ENCODE results near the gene C9orf152. TPM values are rescaled to one million over a fixed set of nuclear protein-coding genes. Genes with fewer than 3 reads are reported as not detected.
"Not testable (repeated sequence)": the region's sequence is repeated elsewhere in the genome, so short reads cannot be mapped to it uniquely, and the experiment has no call there.

The C9orf152 gene
- total and polyA plus RNA-seq, 7 donors: 24.8 to 58.5 (median 49.9) TPM; not detected in 4

DNA sequence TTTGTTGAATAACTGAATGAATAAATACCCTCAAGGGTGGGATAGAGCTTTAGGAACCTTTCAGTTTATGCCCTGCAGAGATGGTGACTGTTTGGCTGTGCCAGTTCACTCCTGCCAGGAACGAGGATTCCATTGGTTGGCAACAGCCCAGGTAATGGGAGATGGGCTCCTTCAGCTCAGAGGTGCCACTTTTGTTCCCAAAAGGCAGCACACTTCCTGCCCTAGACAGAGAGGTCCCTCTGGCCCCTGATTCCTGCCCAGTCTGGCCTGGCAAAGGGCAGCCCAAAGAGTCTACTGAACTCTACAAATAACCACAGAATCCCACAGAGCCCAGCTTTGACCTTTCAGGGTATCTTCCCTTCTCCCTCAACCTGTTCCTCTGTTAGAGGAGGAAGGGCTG lies 1.6 kb downstream of the C9orf152 start:
- no peaks in the 10 kb centered on the region for H3K4me1 ChIP-seq
- no peaks in the 10 kb centered on the region for H3K9me3 ChIP-seq
- no peak overlapping the region for H3K4me3 ChIP-seq
- 9 to 58% methylated on average over 1 of the region's 1 CpG for WGBS, 2 donors
- DNase-seq: no peak
- no peak for TF ChIP-seq CTCF (IDR thresholded peaks at IDR 0.05)
- no peak for TF ChIP-seq POLR2A (IDR thresholded peaks at IDR 0.05)
- TF ChIP-seq EP300 (IDR thresholded peaks at IDR 0.05): no peak
- TF ChIP-seq POLR2AphosphoS5 (IDR thresholded peaks at IDR 0.05): no peak
- intact Hi-C loops (cut with DNase I): no loop called here
- H3K36me3 ChIP-seq: no peaks in the 10 kb centered on the region
- H3K27me3 ChIP-seq: no peaks in the 10 kb centered on the region
- H3K27ac ChIP-seq: no peak overlapping the region

GRCh38 chr9:110205612-110206011 lies 2.3 kb downstream of the C9orf152 start:
- H3K36me3 ChIP-seq; H3K27ac ChIP-seq; H3K4me3 ChIP-seq; DNase-seq; H3K27me3 ChIP-seq; H3K9me3 ChIP-seq; H3K4me1 ChIP-seq; intact Hi-C loops (cut with DNase I): not testable (repeated sequence)
- WGBS, 2 donors: 17 to 67% methylated on average over 5 of the region's 5 CpGs

DNA sequence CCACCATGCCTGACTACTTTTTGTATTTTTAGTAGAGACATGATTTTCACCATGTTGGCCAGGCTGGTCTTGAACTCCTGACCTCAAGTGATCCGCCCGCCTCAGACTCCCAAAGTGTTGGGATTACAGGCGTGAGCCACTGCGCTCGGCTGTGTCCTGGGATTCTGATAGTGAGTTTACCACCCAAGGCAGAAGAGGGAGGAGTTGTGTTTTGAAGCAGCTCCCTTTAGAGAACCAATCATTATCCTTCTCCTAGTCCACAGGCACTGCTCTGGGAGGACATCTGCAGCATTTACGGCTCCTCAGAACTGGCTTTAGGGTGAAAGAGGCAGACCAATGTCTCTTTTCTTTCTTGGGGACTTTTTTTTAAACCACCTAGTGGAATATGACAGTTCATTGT lies 5.7 kb downstream of the C9orf152 start:
- 20 to 79% methylated on average over 6 of the region's 6 CpGs for WGBS, 2 donors
- Histone ChIP-seq H3K27me3 (no peaks in the 10 kb centered on the region), H3K4me3 (no peak overlapping the region)

DNA sequence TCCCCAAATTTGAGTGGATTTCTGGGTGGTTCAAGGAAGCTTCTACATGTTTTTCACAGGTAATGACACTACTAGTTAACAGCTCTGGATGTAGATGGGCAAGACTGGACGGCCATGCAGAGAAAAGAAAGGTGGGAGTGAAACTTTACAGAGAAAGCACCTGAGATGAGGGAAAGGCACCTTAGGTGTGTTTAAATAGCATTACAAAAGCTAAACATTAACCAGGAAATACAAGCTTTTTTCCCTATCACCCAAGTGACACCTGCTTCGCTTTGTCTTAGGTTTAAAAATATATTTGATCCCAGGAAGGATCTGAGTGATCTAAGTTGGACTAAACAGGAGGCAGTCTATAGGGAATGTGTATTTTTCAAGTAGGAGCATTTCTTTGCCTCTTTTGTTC lies 8.3 kb downstream of the C9orf152 start:
- Histone ChIP-seq H3K36me3 (no peaks in the 10 kb centered on the region), H3K27ac (no peak overlapping the region), H3K4me3 (no peak overlapping the region), H3K4me1 (no peaks in the 10 kb centered on the region), H3K27me3 (no peaks in the 10 kb centered on the region), H3K9me3 (no peaks in the 10 kb centered on the region)
- intact Hi-C loops (cut with DNase I): no loop called here
- no peak for DNase-seq
- TF ChIP-seq POLR2A (IDR thresholded peaks at IDR 0.05) (no peak), EP300 (IDR thresholded peaks at IDR 0.05) (no peak), POLR2AphosphoS5 (IDR thresholded peaks at IDR 0.05) (no peak), CTCF (IDR thresholded peaks at IDR 0.05) (no peak)
- WGBS, 2 donors: 16 to 73% methylated on average over 2 of the region's 2 CpGs

More for the DNA sequence above, 5.7 kb downstream of the C9orf152 start:
- DNase-seq: no peak
- Histone ChIP-seq H3K4me1 (no peaks in the 10 kb centered on the region), H3K27ac (no peak overlapping the region), H3K36me3 (no peaks in the 10 kb centered on the region), H3K9me3 (no peaks in the 10 kb centered on the region)
- TF ChIP-seq POLR2A (IDR thresholded peaks at IDR 0.05) (no peak), EP300 (IDR thresholded peaks at IDR 0.05) (no peak), CTCF (IDR thresholded peaks at IDR 0.05) (no peak), POLR2AphosphoS5 (IDR thresholded peaks at IDR 0.05) (no peak)
- intact Hi-C loops (cut with DNase I): no loop called here

GRCh38 chr9:110198357-110198756 lies 9.6 kb downstream of the C9orf152 start:
- WGBS, 2 donors: 72 to 93% methylated on average over 12 of the region's 12 CpGs
- TF ChIP-seq POLR2A (IDR thresholded peaks at IDR 0.05): no peak
- no peak for TF ChIP-seq EP300 (IDR thresholded peaks at IDR 0.05)
- no peak for TF ChIP-seq POLR2AphosphoS5 (IDR thresholded peaks at IDR 0.05)
- TF ChIP-seq CTCF (IDR thresholded peaks at IDR 0.05): no peak
- intact Hi-C loops (cut with DNase I): no loop called here

More at GRCh38 chr9:110198357-110198756, 9.6 kb downstream of the C9orf152 start:
- H3K9me3 ChIP-seq: no peaks in the 10 kb centered on the region
- no peak for DNase-seq
- H3K4me1 ChIP-seq: peaks cover 0 to 5% (median 2%) of the 10 kb centered on the region in 4 donors
- no peak overlapping the region for H3K4me3 ChIP-seq
- no peak overlapping the region for H3K27ac ChIP-seq
- no peaks in the 10 kb centered on the region for H3K27me3 ChIP-seq
- H3K36me3 ChIP-seq: no peaks in the 10 kb centered on the region
